IPS-NIHi7 (cell line): Measurements from ENCODE around the gene SCG5.

Experiments
- DNase-seq: peaks from one replicate; pipeline ENCODE4 v3.0.0; 2012; ENCODE audit warnings: mixed read lengths; ENCODE audit errors: extremely low spot score

The SCG5 gene

GRCh38 chr15:32723171-32723948 is 81.8 kb downstream of the SCG5 start:
- DNase-seq, result no peak

- no peak for DNase-seq
Observed at GRCh38 chr15:32729700-32730395, 88.3 kb downstream of the SCG5 start.

- peak; percentile 93 for DNase-seq
Observed at GRCh38 chr15:32730677-32731654, 89.5 kb downstream of the SCG5 start.

GRCh38 chr15:32732574-32733157 is 91.2 kb downstream of the SCG5 start:
- DNase-seq, result no peak

GRCh38 chr15:32733281-32733680 is 91.8 kb downstream of the SCG5 start:
- DNase-seq, result no peak

- DNase-seq, result no peak
Observed at GRCh38 chr15:32735989-32736700, 94.6 kb downstream of the SCG5 start.

GRCh38 chr15:32736701-32737061 is 95.2 kb downstream of the SCG5 start:
- no peak for DNase-seq

- DNase-seq, result no peak
Observed at GRCh38 chr15:32737304-32737703, 95.8 kb downstream of the SCG5 start.

- DNase-seq, result no peak
Observed at GRCh38 chr15:32738666-32739065, 97.2 kb downstream of the SCG5 start.

- no peak for DNase-seq
Observed at GRCh38 chr15:32739522-32740063, 98.1 kb downstream of the SCG5 start.

- DNase-seq, result no peak
Observed at GRCh38 chr15:32743411-32744140, 102.1 kb downstream of the SCG5 start.

GRCh38 chr15:32746116-32746857 is 104.8 kb downstream of the SCG5 start:
- DNase-seq, result no peak
